Smooth muscle cell (in vitro differentiated cells): ENCODE data around the gene IRF7. TPM values are rescaled to one million over a fixed set of nuclear protein-coding genes. Genes with fewer than 3 reads are reported as not detected.

Experiments
- DNase-seq: peaks from one replicate; lab custom pipeline; 2025; ENCODE audit not compliant: unreplicated experiment; lab: John Stamatoyannopoulos, UW
- H2AFZ ChIP-seq: fragments of 200-600 bp; sonication (generic); 2 replicates; pipeline ENCODE4 v1.6.0; 2016; ENCODE audit warnings: antibody characterized with exemption, low read depth, mild to moderate bottlenecking
- H3F3A ChIP-seq: fragments of 200-600 bp; sonication (generic); 2 replicates; pipeline ENCODE4 v1.6.0; 2017; ENCODE audit warnings: antibody characterized with exemption, low read depth
- H3K27ac ChIP-seq: fragments of 200-600 bp; sonication (generic); 2 replicates; pipeline ENCODE4 v1.5.1; 2016; ENCODE audit warnings: low read depth, mild to moderate bottlenecking
- H3K27me3 ChIP-seq: fragments of 200-600 bp; sonication (generic); 2 replicates; pipeline ENCODE4 v1.6.1; 2016; ENCODE audit warnings: low read depth, mild to moderate bottlenecking
- H3K36me3 ChIP-seq: fragments of 200-600 bp; sonication (generic); 2 replicates; pipeline ENCODE4 v1.5.1; 2016; ENCODE audit warnings: low read depth
- H3K4me1 ChIP-seq: fragments of 200-600 bp; sonication (generic); 2 replicates; pipeline ENCODE4 v1.5.1; 2016; ENCODE audit warnings: low read depth
- H3K4me2 ChIP-seq: fragments of 200-600 bp; sonication (generic); 2 replicates; pipeline ENCODE4 v1.6.0; 2016; ENCODE audit warnings: mild to moderate bottlenecking
- H3K4me3 ChIP-seq: fragments of 200-600 bp; sonication (generic); 2 replicates; pipeline ENCODE4 v1.5.1; 2016; ENCODE audit warnings: mild to moderate bottlenecking
- H3K79me2 ChIP-seq: fragments of 200-600 bp; sonication (generic); 2 replicates; pipeline ENCODE4 v1.6.0; 2016; ENCODE audit warnings: low read depth, mild to moderate bottlenecking
- H3K9ac ChIP-seq: fragments of 200-600 bp; sonication (generic); 2 replicates; pipeline ENCODE4 v1.6.0; 2016; ENCODE audit warnings: low read depth
- H3K9me3 ChIP-seq: fragments of 200-600 bp; sonication (generic); replicated peaks from 2 replicates; pipeline ENCODE4 v1.5.1; 2016; ENCODE audit warnings: low read depth
- H4K20me1 ChIP-seq: fragments of 200-600 bp; sonication (generic); 2 replicates; pipeline ENCODE4 v1.6.0; 2016; ENCODE audit warnings: low read depth
- WGBS: methylation state at CpG from one replicate; pipeline ENCODE4 v1.1.7; 2016; ENCODE audit warnings: low lambda C conversion rate; 5-methylcytosine and 5-hydroxymethylcytosine counted together
- polyA plus RNA-seq: library from polyadenylated mRNA; unstranded; fragments of >200 nt; fragmentation: Nextera tagmentation; extraction: Ambion mirVana; gene quantifications from 2 replicates; pipeline ENCODE4 v1.2.1, GENCODE V29; 2016
- total RNA-seq: library from RNA; depleted of rRNA; stranded (reverse); fragments of >200 nt; gene quantifications from 2 replicates; pipeline ENCODE4 v1.2.3, GENCODE V29; 2014
- TF ChIP-seq, protein P1 (sequence below): fragments of 200-600 bp; sonication (generic); IDR thresholded peaks from 2 replicates; pipeline ENCODE4 v1.5.1; 2017; ENCODE audit warnings: borderline replicate concordance, mild to moderate bottlenecking, antibody characterized with exemption; ENCODE audit not compliant: insufficient read depth, poor library complexity, severe bottlenecking

The IRF7 gene
- total and polyA plus RNA-seq, 2 experiments from 2014 or later: 7.1 to 14.3 TPM

DNA sequence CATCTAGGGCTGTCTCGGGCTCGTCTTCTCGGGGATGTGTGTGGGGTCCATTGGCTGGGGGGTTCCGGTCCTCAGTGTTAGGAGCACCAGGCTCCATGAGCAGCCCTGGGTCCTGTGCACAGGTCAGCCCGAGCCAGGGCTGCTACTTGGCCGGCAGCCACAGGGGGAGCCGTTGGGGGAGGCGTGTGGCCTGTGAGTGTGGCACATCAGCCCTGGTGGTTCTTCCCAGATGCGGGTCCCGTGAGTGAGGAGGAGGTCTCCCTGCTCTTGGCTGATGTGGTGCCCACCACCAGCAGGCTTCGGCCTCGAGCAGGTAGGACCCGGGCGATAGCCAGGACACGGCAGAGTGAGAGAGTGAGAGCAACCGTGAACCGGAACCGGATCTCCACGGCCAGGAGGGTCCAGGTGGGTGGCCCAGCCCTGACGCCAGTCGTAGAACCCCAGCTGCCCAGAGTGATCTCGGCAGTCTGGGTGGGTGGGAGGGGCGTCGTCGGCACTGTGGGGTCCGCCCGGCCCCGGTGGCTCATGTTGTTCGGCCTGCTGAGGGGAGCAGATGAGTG lies 18.5 kb downstream of the IRF7 start:
- H4K20me1 ChIP-seq: peaks cover 76% of the 10 kb centered on the region

DNA sequence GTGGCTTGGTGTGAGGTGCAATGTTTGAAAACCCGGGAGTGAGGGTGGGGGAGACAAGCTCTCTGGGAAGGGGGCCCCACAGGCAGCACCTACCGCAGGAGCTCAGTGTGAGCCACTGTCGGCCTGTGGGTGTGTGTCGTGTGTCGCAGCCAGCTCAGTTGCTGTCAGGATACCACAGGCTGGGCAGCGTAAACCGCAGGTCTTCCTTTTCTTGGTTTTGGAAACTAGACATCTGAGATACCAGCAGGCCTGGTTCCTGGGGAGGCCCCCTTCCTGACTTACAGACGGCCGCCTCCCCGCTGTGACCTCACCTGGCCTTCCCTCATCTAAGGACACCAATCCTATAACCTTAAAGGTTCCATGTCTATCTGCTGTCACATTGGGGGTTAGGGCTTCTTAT lies 19.4 kb downstream of the IRF7 start:
- H3K27ac ChIP-seq: no peak overlapping the region
- H3K27me3 ChIP-seq: no peaks in the 10 kb centered on the region
- no peak overlapping the region for H3K9ac ChIP-seq
- H3K4me1 ChIP-seq: no peaks in the 10 kb centered on the region
- no peak overlapping the region for H2AFZ ChIP-seq
- TF ChIP-seq, protein P1, sequence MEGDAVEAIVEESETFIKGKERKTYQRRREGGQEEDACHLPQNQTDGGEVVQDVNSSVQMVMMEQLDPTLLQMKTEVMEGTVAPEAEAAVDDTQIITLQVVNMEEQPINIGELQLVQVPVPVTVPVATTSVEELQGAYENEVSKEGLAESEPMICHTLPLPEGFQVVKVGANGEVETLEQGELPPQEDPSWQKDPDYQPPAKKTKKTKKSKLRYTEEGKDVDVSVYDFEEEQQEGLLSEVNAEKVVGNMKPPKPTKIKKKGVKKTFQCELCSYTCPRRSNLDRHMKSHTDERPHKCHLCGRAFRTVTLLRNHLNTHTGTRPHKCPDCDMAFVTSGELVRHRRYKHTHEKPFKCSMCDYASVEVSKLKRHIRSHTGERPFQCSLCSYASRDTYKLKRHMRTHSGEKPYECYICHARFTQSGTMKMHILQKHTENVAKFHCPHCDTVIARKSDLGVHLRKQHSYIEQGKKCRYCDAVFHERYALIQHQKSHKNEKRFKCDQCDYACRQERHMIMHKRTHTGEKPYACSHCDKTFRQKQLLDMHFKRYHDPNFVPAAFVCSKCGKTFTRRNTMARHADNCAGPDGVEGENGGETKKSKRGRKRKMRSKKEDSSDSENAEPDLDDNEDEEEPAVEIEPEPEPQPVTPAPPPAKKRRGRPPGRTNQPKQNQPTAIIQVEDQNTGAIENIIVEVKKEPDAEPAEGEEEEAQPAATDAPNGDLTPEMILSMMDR: no peak
- no peaks in the 10 kb centered on the region for H3F3A ChIP-seq
- H3K79me2 ChIP-seq: peaks cover 20% of the 10 kb centered on the region
- H4K20me1 ChIP-seq: peaks cover 73% of the 10 kb centered on the region
- H3K4me3 ChIP-seq: no peak overlapping the region
- no peak for DNase-seq
- H3K4me2 ChIP-seq: no peak overlapping the region
- no peaks in the 10 kb centered on the region for H3K9me3 ChIP-seq
- WGBS: 95% methylated on average over 10 of the region's 10 CpGs
- peaks cover 2% of the 10 kb centered on the region for H3K36me3 ChIP-seq

More for the DNA sequence above, 18.5 kb downstream of the IRF7 start:
- Histone ChIP-seq H3K9ac (no peak overlapping the region), H3F3A (no peaks in the 10 kb centered on the region), H3K27ac (no peak overlapping the region), H3K27me3 (no peaks in the 10 kb centered on the region), H3K79me2 (peaks cover 18% of the 10 kb centered on the region), H3K36me3 (peaks cover 6% of the 10 kb centered on the region), H3K9me3 (no peaks in the 10 kb centered on the region), H3K4me3 (no peak overlapping the region), H3K4me2 (no peak overlapping the region), H3K4me1 (no peaks in the 10 kb centered on the region), H2AFZ (no peak overlapping the region)
- TF ChIP-seq, protein P1: peak; percentile 11
- 96% methylated on average over 28 of the region's 29 CpGs for WGBS
- DNase-seq: no peak

DNA sequence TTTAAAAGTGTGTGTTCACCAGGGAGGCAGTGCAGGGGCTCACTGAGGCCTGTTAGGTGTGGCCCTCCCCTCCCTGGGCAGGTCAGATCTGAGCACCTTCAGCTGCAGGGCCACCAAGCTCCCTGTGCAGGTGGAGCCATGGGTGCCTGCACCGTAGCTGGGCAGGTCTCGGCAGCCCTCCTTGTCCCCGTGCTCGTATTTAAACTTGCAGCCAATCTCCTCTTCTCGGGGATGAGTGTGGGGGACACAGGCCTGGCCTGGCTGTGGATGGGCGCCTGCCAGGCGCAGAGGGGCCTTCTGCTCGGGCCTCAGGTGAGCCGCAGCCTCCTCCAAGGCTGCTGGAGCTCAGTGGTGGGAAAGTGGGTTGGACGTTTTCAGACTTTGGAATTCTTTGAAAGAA lies 20.4 kb downstream of the IRF7 start:
- Histone ChIP-seq H3K36me3 (no peaks in the 10 kb centered on the region), H4K20me1 (peaks cover 82% of the 10 kb centered on the region), H2AFZ (no peak overlapping the region), H3K4me3 (no peak overlapping the region), H3F3A (no peaks in the 10 kb centered on the region), H3K4me2 (no peak overlapping the region), H3K27me3 (no peaks in the 10 kb centered on the region), H3K79me2 (peaks cover 27% of the 10 kb centered on the region), H3K27ac (no peak overlapping the region), H3K9ac (no peak overlapping the region), H3K9me3 (no peaks in the 10 kb centered on the region), H3K4me1 (no peaks in the 10 kb centered on the region)
- TF ChIP-seq, protein P1: no peak
- DNase-seq: no peak
- WGBS: 94% methylated on average over 10 of the region's 10 CpGs

DNA sequence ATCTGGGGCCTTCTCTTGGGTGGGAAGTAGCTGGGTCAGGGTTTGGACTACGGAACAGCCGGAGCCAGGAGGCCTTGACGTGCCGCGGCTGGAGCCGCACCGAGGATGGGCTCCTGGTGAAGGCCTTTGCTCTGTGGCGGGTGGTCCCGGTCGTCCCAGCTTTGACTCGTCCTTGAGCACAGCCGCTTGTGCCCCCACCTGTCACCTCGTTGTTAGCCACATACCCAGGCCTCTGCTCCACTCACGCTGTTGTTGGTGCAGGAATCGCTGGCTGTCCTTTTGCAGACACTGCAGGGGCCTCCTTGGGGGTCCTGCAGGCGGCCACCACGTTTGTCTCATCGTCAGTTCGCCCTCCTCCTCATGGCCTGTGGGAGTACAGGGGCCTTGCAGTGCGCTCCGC lies 22.4 kb downstream of the IRF7 start:
- no peaks in the 10 kb centered on the region for H3K4me1 ChIP-seq
- no peak for DNase-seq
- H3K4me2 ChIP-seq: no peak overlapping the region
- peaks cover 48% of the 10 kb centered on the region for H3K79me2 ChIP-seq
- H3K27me3 ChIP-seq: no peaks in the 10 kb centered on the region
- no peak overlapping the region for H2AFZ ChIP-seq
- H3K27ac ChIP-seq: no peak overlapping the region
- no peaks in the 10 kb centered on the region for H3K9me3 ChIP-seq
- TF ChIP-seq, protein P1: no peak
- peaks cover 85% of the 10 kb centered on the region for H4K20me1 ChIP-seq
- H3K36me3 ChIP-seq: peaks cover 6% of the 10 kb centered on the region
- H3F3A ChIP-seq: no peaks in the 10 kb centered on the region
- 98% methylated on average over 21 of the region's 21 CpGs for WGBS
- H3K9ac ChIP-seq: no peak overlapping the region
- H3K4me3 ChIP-seq: no peak overlapping the region
